Measurements from ENCODE around the gene SKOR2. TPM values are rescaled to one million over a fixed set of nuclear protein-coding genes. Genes with fewer than 3 reads are reported as not detected.

The SKOR2 gene
- total RNA-seq, 1 experiment from 2014 or later: not detected

- Histone ChIP-seq H3K36me3 (ENCODE audit: control insufficient read depth in 1 of 2, insufficient read depth in 2 of 2, low read length in 2 of 2) (no peaks in the 10 kb centered on the region), H3K4me1 (ENCODE audit: control insufficient read depth in 1 of 2, insufficient read depth in 2 of 2, low read length in 2 of 2) (no peaks in the 10 kb centered on the region), H3K79me2 (ENCODE audit: insufficient read depth, low read length) (no peaks in the 10 kb centered on the region), H3K9me3 (ENCODE audit: control insufficient read depth in 1 of 2, insufficient read depth in 1 of 2, low read depth in 1 of 2, low read length in 2 of 2) (no peaks in the 10 kb centered on the region), H3K4me3 (replicated peaks in 1 of 2; ENCODE audit: low read depth in 1 of 2, low read length in 2 of 2) (no peak overlapping the region), H3K9ac (ENCODE audit: low read length) (no peak overlapping the region), H3K27me3 (ENCODE audit: insufficient read depth, low read length) (peaks cover 56% of the 10 kb centered on the region), H3K9me2 (ENCODE audit: insufficient read depth) (no peaks in the 10 kb centered on the region), H3K4me2 (ENCODE audit: low read length) (no peak overlapping the region), H2AFZ (ENCODE audit: low read depth, low read length, poor library complexity, severe bottlenecking) (no peak overlapping the region), H4K20me1 (ENCODE audit: insufficient read depth) (no peaks in the 10 kb centered on the region), H3K27ac (ENCODE audit: low read depth, low read length) (no peak overlapping the region)
- TF ChIP-seq, protein P1, sequence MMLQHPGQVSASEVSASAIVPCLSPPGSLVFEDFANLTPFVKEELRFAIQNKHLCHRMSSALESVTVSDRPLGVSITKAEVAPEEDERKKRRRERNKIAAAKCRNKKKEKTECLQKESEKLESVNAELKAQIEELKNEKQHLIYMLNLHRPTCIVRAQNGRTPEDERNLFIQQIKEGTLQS (IDR thresholded peaks at IDR 0.05): no peak
- TF ChIP-seq RAD21 (IDR thresholded peaks at IDR 0.05; ENCODE audit: low read depth): no peak
- DNase-seq (ENCODE audit: low read depth, low spot score): no peak
- ChIA-PET CTCF (no interaction called here), POLR2A (no interaction called here), RAD21 (ENCODE audit: low non-redundant PET in 1 of 2, low total read pairs in 2 of 2, uncharacterized antibody in 2 of 2, unreplicated experiment in 2 of 2) (no interaction called here)
- ATAC-seq: no peak
- no TSS peak for BruUV-seq (replicated peaks)
- intact Hi-C loops (cut with micrococcal nuclease): loop anchor here (10.0 kb wide), 1 partner anchor 458 kb away; no protein-coding TSS in a partner anchor
Measured at GRCh38 chr18:47286776-47287410, 35.4 kb upstream of the SKOR2 start.

DNA sequence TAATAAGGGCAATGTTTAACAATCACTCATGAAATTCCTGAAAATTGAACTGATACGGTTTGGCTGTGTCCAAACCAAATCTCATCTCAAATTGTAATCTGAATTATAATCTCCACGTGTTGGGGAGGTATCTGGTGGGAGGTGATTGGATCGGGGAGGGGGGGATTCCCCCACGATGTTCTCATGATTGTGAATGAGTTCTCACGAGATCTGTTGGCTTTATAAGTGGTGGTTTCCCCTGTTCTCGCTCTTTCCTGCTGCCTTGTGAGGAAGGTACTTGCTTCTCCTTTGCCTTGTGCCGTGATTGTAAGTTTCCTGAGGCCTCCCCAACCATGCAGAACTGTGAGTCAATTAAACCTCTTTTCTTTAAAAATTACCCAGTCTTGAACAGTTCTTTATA lies 34.0 kb upstream of the SKOR2 start:
- Histone ChIP-seq H3K4me2 (ENCODE audit: low read length) (no peak overlapping the region), H3K9ac (ENCODE audit: low read length) (no peak overlapping the region), H3K4me3 (replicated peaks in 1 of 2; ENCODE audit: low read depth in 1 of 2, low read length in 2 of 2) (no peak overlapping the region), H3K79me2 (ENCODE audit: insufficient read depth, low read length) (no peaks in the 10 kb centered on the region), H3K4me1 (ENCODE audit: control insufficient read depth in 1 of 2, insufficient read depth in 2 of 2, low read length in 2 of 2) (no peaks in the 10 kb centered on the region), H3K9me3 (ENCODE audit: control insufficient read depth in 1 of 2, insufficient read depth in 1 of 2, low read depth in 1 of 2, low read length in 2 of 2) (no peaks in the 10 kb centered on the region), H2AFZ (ENCODE audit: low read depth, low read length, poor library complexity, severe bottlenecking) (no peak overlapping the region), H3K27me3 (ENCODE audit: insufficient read depth, low read length) (peaks cover 66% of the 10 kb centered on the region), H4K20me1 (ENCODE audit: insufficient read depth) (no peaks in the 10 kb centered on the region), H3K36me3 (ENCODE audit: control insufficient read depth in 1 of 2, insufficient read depth in 2 of 2, low read length in 2 of 2) (no peaks in the 10 kb centered on the region), H3K9me2 (ENCODE audit: insufficient read depth) (no peaks in the 10 kb centered on the region), H3K27ac (ENCODE audit: low read depth, low read length) (no peak overlapping the region)
- ChIA-PET POLR2A (no interaction called here), RAD21 (ENCODE audit: low non-redundant PET in 1 of 2, low total read pairs in 2 of 2, uncharacterized antibody in 2 of 2, unreplicated experiment in 2 of 2) (no interaction called here), CTCF (no interaction called here)
- no peak for ATAC-seq
- TF ChIP-seq TCF7L2 (IDR thresholded peaks at IDR 0.05; ENCODE audit: borderline replicate concordance, extremely low read depth, insufficient read depth, insufficient read length) (no peak), FOSL1 (IDR thresholded peaks at IDR 0.05; ENCODE audit: low read depth) (no peak), EZH2phosphoT487 (IDR thresholded peaks at IDR 0.05; ENCODE audit: borderline replicate concordance) (no peak), POLR2AphosphoS5 (IDR thresholded peaks at IDR 0.05; ENCODE audit: low read depth, low read length) (no peak), SIN3A (IDR thresholded peaks at IDR 0.05; ENCODE audit: low read depth) (no peak), CEBPB (IDR thresholded peaks at IDR 0.05; ENCODE audit: low read depth) (no peak)
- TF ChIP-seq, protein P1 (IDR thresholded peaks at IDR 0.05): no peak
- no TSS peak for BruUV-seq (replicated peaks)
- DNase-seq (ENCODE audit: low read depth, low spot score): no peak
- intact Hi-C loops (cut with micrococcal nuclease): loop anchor here (10.0 kb wide), 1 partner anchor 459 kb away; no protein-coding TSS in a partner anchor

Measured in HCT116 (cell line).